ENCODE data around the gene CLN5.

- TF ChIP-seq POLR2A (IDR thresholded peaks at IDR 0.05) = no peak
- no peak for TF ChIP-seq CTCF (IDR thresholded peaks at IDR 0.05)
Observed at GRCh38 chr13:77042566-77043177, 50.8 kb downstream of the CLN5 start.
